Keratinocyte (primary cell): ENCODE results near the gene STX19. TPM values are rescaled to one million over a fixed set of nuclear protein-coding genes. Genes with fewer than 3 reads are reported as not detected.

ENCODE experiments used
- DNase-seq: peaks from one replicate; pipeline ENCODE4 v3.0.0-alpha.2; 2011; ENCODE audit warnings: low read depth, missing footprints, low spot score
- FAIRE-seq: peaks from 2 replicates; lab custom pipeline; 2011; peaks lifted over from hg19 to GRCh38; lab: Jason Lieb, UNC
- H2AFZ ChIP-seq: 2 replicates; pipeline ENCODE4 v1.6.0; 2012; ENCODE audit warnings: low read length, control low read depth, inconsistent platforms; ENCODE audit not compliant: control insufficient read depth
- H3K27ac ChIP-seq: 2 replicates; pipeline ENCODE4 v1.5.1; 2011; ENCODE audit warnings: low read length; ENCODE audit not compliant: control insufficient read depth, insufficient read depth
- H3K27me3 ChIP-seq: 3 replicates; pipeline ENCODE4 v1.6.0; 2011; ENCODE audit warnings: low read length; ENCODE audit not compliant: control insufficient read depth, insufficient read depth; ENCODE audit errors: extremely low read depth
- H3K36me3 ChIP-seq, 2 experiments: 2 replicates in 1 of 2; 3 replicates in 1 of 2; pipeline ENCODE4 v1.5.1; 2011; ENCODE audit warnings: low read length in 2 of 2, mild to moderate bottlenecking in 1 of 2; ENCODE audit not compliant: control insufficient read depth in 2 of 2, insufficient read depth in 2 of 2; ENCODE audit errors: extremely low read depth in 1 of 2
- H3K4me1 ChIP-seq: 3 replicates; pipeline ENCODE4 v1.5.1; 2011; ENCODE audit warnings: low read length; ENCODE audit not compliant: control insufficient read depth, insufficient read depth; ENCODE audit errors: extremely low read depth
- H3K4me2 ChIP-seq: 3 replicates; pipeline ENCODE4 v1.6.0; 2011; ENCODE audit warnings: low read depth, low read length; ENCODE audit not compliant: control insufficient read depth, insufficient read depth; ENCODE audit errors: extremely low read depth
- H3K4me3 ChIP-seq, 3 experiments: fragments of 200-600 bp in 1 of 3; sonication (generic) in 1 of 3; 2 replicates in 2 of 3; 3 replicates in 1 of 3; pipeline ENCODE4 v1.5.1; 2011 to 2016; ENCODE audit warnings: low read length in 3 of 3, mild to moderate bottlenecking in 3 of 3, control low read depth in 2 of 3, inconsistent platforms in 1 of 3, low read depth in 1 of 3, mixed read lengths in 1 of 3, mixed run types in 1 of 3, moderate library complexity in 1 of 3; ENCODE audit not compliant: control insufficient read depth in 2 of 3, insufficient read depth in 2 of 3; ENCODE audit errors: extremely low read depth in 1 of 3
- H3K79me2 ChIP-seq: 2 replicates; pipeline ENCODE4 v1.6.0; 2012; ENCODE audit warnings: low read length; ENCODE audit not compliant: control insufficient read depth, insufficient read depth
- H3K9ac ChIP-seq: 3 replicates; pipeline ENCODE4 v1.6.0; 2011; ENCODE audit warnings: low read length; ENCODE audit not compliant: control insufficient read depth, insufficient read depth; ENCODE audit errors: extremely low read depth
- H3K9me1 ChIP-seq: 3 replicates; pipeline ENCODE4 v1.6.0; 2011; ENCODE audit warnings: low read length; ENCODE audit not compliant: control insufficient read depth, insufficient read depth; ENCODE audit errors: extremely low read depth
- H3K9me3 ChIP-seq: 2 replicates; pipeline ENCODE4 v1.5.1; 2012; ENCODE audit warnings: low read depth, low read length; ENCODE audit not compliant: control insufficient read depth
- H4K20me1 ChIP-seq: 3 replicates; pipeline ENCODE4 v1.6.0; 2011; ENCODE audit warnings: low read length; ENCODE audit not compliant: control insufficient read depth, insufficient read depth; ENCODE audit errors: extremely low read depth
- CTCF ChIP-seq, 3 experiments: IDR thresholded peaks in 1 of 3; conservative IDR thresholded peaks in 1 of 3; optimal IDR thresholded peaks in 1 of 3; 2 replicates in 2 of 3; 3 replicates in 1 of 3; pipeline versions ENCODE3 to v1.5.1; 2011; ENCODE audit warnings: low read length in 3 of 3, mild to moderate bottlenecking in 3 of 3, moderate library complexity in 2 of 3, control low read depth in 1 of 3, inconsistent platforms in 1 of 3; ENCODE audit not compliant: insufficient read depth in 2 of 3; ENCODE audit errors: extremely low read depth in 1 of 3
- EZH2 ChIP-seq: IDR thresholded peaks from one replicate; pipeline ENCODE4 v1.6.1; 2012; ENCODE audit warnings: inconsistent platforms, mild to moderate bottlenecking, low read length, moderate library complexity
- dilution Hi-C: fragments of 300-500 bp; cut with MboI; formaldehyde crosslinking; loops from one replicate; pipeline ENCODE4 v1.7.0; 2020; ENCODE audit warnings: low sequenced_read_pairs; ENCODE audit not compliant: extremely low pct_ligation_motif_present
- polyA plus RNA-seq, 5 experiments: library from polyadenylated mRNA; depleted of rRNA in 3 of 5; stranded (reverse) in 3 of 5; stranded (forward) in 1 of 5; unstranded in 1 of 5; fragments of >200 nt; gene quantifications; 1 replicate in 1 of 5; 2 replicates in 3 of 5; 3 replicates in 1 of 5; pipeline versions ENCODE4 v1.2.1 to v1.2.3, GENCODE V29; 2011 to 2012; ENCODE audit warnings: missing spikeins in 2 of 5, low read depth in 1 of 5, low replicate concordance in 1 of 5

The STX19 gene
- polyA plus RNA-seq, 1 donor (not counting 4 experiments of a cell fraction or from before 2014, with no cell fraction given): 0.30 TPM

- Histone ChIP-seq H3K4me3 (no peak overlapping the region), H2AFZ (peak overlapping the region; percentile 22), H3K9me3 (no peaks in the 10 kb centered on the region), H3K4me1 (no peaks in the 10 kb centered on the region), H3K4me2 (no peak overlapping the region), H3K79me2 (no peaks in the 10 kb centered on the region), H3K27me3 (no peaks in the 10 kb centered on the region), H3K9me1 (no peaks in the 10 kb centered on the region), H3K27ac (no peak overlapping the region), H3K36me3 (no peaks in the 10 kb centered on the region), H3K9ac (no peak overlapping the region), H4K20me1 (no peaks in the 10 kb centered on the region)
- TF ChIP-seq CTCF (optimal IDR thresholded peaks at IDR 0.05 in 1 of 3, IDR thresholded peaks at IDR 0.05 in 1 of 3, conservative IDR thresholded peaks at IDR 0.05 in 1 of 3; ENCODE audit: extremely low read depth in 1 of 3, insufficient read depth in 2 of 3, low read length in 3 of 3): no peak
- FAIRE-seq: no peak
- dilution Hi-C loops: no loop called here
- DNase-seq: no peak
Measured at GRCh38 chr3:94026623-94027022, 1.8 kb downstream of the STX19 start.

- H4K20me1 ChIP-seq: no peaks in the 10 kb centered on the region
- H3K36me3 ChIP-seq: no peaks in the 10 kb centered on the region
- H3K9ac ChIP-seq: no peak overlapping the region
- no peak for FAIRE-seq
- dilution Hi-C loops: no loop called here
- DNase-seq: no peak
- H3K4me2 ChIP-seq: no peak overlapping the region
- H3K27ac ChIP-seq: no peak overlapping the region
- H3K9me1 ChIP-seq: no peaks in the 10 kb centered on the region
- TF ChIP-seq CTCF (optimal IDR thresholded peaks at IDR 0.05 in 1 of 3, IDR thresholded peaks at IDR 0.05 in 1 of 3, conservative IDR thresholded peaks at IDR 0.05 in 1 of 3; ENCODE audit: extremely low read depth in 1 of 3, insufficient read depth in 2 of 3, low read length in 3 of 3) (no peak), EZH2 (no peak)
- no peaks in the 10 kb centered on the region for H3K9me3 ChIP-seq
- H2AFZ ChIP-seq: no peak overlapping the region
- H3K79me2 ChIP-seq: no peaks in the 10 kb centered on the region
- no peaks in the 10 kb centered on the region for H3K4me1 ChIP-seq
- H3K27me3 ChIP-seq: no peaks in the 10 kb centered on the region
- no peak overlapping the region for H3K4me3 ChIP-seq
Measured at GRCh38 chr3:94024385-94024784, 4.0 kb downstream of the STX19 start.
